Embryonic facial prominence (tissue), 1 donor: ENCODE measurements around the gene AFDN.

ENCODE experiments used
- DNase-seq: peaks from one replicate; pipeline ENCODE4 v3.0.0-alpha.2; 2016; ENCODE audit errors: extremely low spot score

The AFDN gene

DNA sequence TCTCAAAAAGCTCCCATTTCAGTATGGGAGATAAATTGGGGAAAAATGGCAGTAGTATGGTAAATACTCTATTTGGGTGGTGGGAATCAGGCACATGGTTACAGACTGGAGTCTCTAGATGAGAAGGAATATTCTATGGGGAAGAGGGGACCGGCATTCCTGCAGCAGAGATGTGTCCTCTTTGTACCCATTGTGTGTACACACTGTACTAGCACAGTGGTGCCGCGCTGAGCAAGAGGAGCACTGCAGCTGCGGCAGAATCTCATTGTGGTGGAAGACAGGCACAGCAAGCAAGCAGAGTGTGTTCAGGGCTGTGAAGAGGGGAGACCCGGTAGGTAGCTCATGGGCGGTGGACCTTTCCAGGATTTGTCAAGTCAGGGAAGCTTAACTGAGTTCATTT is 13.0 kb downstream of the AFDN start:
- DNase-seq: no peak

DNA sequence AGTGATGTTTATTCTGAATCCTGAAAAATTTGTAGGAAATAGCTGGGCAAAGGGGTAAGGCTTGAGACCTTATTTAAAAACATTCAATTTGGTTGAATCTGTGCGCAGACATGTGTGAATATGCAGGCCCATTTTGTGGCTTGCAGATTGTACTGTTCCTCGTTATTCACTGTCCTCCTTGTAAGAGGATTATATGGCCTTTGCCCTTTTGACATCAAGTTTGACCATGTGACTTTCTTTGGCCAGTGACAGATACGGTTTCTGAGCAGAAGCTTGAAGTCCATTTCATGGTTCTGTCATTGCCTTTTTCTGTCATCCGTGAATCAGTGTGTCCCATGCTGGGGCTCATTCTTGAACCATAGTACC is 13.4 kb downstream of the AFDN start:
- DNase-seq: no peak

- no peak for DNase-seq
These were observed 13.9 kb downstream of the AFDN start for GRCh38 chr6:167840526-167841179.

- no peak for DNase-seq
These were observed 15.3 kb downstream of the AFDN start for GRCh38 chr6:167841981-167842380.

GRCh38 chr6:167842457-167842856 is 15.7 kb downstream of the AFDN start:
- DNase-seq: no peak

DNA sequence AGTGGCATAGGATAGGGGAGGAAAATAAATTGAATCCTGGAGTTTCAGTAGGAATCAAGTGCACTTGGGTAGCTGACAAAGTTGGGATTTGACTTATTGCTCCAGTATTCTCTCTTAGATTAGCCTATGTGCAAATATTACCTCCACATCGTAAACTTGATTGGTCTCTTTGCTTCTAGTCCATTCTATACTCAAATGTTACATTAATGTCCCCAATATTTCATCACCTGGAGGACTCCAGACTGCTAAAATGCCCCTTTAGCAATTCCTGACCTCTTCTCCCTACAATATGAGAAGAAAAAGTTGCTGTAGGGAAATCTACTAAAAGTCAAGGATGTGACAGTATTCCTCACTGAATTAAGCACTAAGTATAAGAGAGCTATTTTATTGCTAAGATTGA is 16.3 kb downstream of the AFDN start:
- no peak for DNase-seq

- no peak for DNase-seq
These were observed 19.1 kb downstream of the AFDN start for GRCh38 chr6:167845856-167846255.

DNA sequence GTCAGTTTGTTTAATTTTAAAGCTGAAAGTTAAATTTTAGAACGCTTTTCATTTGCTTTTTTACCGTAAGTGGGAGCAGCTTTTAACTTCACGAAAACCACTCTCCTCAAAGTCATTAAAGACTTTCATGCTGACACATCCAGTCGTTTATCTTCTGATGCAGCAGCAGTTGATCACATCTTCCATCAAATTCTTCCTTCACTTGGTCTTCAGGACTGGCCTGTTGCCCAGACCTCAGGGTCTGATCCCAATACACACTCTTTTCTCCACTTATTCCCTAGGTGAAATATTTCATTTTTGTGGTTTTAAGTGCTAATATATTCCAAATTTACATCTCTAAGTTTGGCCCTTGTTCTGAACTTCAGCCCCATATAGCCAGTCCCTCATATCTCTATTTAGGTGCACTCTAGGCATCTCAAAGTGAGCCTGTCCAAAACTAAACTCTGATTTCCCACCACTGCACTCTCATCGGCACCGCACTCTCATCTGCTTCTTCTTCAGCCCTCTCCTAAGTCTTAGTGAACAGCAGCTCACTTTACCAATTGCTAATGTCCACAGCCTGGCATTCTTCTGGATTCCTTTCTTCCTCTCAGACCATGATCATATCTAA is 20.4 kb downstream of the AFDN start:
- DNase-seq: no peak

GRCh38 chr6:167847936-167848335 is 21.2 kb downstream of the AFDN start:
- DNase-seq: no peak

DNA sequence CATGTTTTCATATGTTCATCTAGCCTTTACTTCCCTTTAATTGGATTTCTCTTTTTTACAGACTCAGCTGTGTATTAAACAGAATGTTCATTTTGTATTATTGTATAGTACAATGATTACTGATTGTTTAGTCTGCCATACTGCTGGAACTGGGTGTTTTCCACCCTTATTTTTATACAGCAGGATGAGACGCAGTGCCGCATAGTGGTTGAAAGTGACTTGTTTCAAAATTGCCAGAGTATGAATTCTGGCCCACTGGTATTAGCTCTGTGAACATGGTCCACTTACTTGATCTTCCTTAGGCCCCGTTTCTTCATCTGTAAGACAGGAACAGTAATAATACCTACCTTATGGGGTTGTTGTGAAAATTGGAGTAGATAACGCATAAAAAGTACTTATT is 22.1 kb downstream of the AFDN start:
- no peak for DNase-seq

- DNase-seq: no peak
These were observed 23.2 kb downstream of the AFDN start for GRCh38 chr6:167849846-167850459.

- no peak for DNase-seq
These were observed 24.1 kb downstream of the AFDN start for GRCh38 chr6:167850782-167851181.

DNA sequence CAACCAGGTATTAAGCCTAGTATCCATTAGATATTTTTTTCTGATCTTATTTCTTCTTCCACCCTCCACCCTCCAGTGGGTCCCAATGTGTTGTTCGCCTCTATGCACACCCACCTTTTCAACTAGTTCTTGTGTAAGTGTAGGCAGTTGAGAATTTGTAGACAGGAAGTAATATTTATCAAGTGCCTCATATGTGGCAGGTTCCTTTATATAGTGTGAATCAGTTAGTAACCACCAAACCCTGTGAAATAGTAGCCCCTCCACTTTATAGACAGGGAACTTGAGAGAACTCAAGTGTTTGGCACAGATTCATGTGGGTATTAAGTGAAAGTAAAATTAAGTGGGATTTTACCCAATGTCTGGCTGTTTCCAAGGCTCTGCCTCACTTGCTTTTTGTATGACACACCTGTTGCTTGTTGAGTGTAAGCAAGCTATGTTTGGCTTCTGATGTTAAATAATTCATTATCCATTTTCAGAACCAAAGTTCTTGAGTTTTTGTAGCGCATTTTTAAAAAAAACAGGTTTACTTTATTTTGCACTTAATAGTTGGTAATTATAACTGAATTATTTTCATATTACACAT is 24.8 kb downstream of the AFDN start:
- no peak for DNase-seq

- DNase-seq: no peak
These were observed 29.2 kb downstream of the AFDN start for GRCh38 chr6:167855825-167856425.

GRCh38 chr6:167856474-167856873 is 29.8 kb downstream of the AFDN start:
- no peak for DNase-seq

DNA sequence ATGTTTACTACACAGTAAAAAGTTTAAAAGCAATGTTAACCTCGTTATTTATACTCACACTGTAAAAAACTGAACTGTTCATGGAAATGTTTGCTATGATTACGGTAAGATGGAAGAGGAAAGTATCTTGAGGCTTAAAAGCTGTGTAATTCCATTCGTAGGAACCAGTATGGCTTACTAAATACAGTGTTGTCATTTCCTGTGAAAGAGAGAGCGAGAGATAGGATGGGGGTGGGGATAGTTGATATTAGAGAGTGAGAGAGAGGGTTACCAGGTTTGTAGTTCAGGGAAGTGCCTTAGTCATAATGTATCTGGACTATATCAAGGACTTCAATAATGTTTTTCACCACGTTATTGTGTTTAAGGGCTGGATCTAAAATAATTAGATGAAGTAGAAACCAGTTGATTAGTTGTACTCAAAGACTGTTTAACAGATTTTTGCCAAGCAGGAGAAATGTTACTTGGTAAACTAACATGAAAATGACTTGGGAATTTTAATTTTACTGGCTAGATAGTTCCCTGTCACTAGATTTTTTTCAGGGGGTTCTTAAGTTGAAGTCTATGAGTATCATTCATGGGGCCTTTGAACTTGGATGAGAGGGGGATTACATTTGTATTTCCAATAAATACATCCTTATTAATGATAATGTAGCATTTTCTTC is 30.4 kb downstream of the AFDN start:
- no peak for DNase-seq

GRCh38 chr6:167858086-167858591 is 31.4 kb downstream of the AFDN start:
- DNase-seq: no peak

DNA sequence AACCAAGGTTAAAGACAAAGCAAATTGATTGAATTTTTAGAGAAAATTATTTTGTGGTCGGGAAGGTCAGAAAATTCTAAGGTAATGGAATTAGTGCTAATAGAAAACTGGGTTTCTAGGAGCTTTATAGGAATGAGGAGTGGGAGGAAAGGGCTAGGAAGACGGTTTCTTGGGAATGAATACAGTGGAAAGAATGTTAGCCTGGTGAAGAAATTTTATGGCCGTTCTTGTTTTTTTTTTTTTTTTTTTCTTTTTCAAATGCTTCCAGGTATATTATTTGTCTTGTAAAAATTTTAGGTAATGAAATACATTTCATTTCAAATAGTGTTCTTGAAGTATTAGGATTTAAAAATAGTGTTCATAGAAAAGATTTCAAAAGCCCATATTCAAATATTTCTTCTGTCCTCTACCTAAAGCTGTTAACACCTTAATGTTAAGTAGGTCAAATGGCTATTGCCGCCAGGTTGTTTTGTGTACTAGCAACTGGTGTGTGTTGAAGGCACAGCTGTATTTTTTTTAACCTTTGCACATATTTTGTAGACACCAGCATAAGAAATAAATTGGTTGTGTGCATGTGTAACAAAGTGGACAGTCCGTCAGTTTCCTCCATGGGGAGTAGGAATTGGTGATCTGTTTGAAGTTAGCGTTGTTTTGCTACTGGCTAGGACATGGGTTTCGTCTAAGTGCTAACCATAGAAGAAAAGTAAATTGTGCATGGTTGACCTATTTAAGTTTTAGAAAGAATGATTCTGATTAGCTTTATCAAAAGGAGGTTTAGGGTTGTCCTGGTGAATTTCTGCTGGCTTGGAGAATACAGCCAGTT is 32.3 kb downstream of the AFDN start:
- DNase-seq: no peak

DNA sequence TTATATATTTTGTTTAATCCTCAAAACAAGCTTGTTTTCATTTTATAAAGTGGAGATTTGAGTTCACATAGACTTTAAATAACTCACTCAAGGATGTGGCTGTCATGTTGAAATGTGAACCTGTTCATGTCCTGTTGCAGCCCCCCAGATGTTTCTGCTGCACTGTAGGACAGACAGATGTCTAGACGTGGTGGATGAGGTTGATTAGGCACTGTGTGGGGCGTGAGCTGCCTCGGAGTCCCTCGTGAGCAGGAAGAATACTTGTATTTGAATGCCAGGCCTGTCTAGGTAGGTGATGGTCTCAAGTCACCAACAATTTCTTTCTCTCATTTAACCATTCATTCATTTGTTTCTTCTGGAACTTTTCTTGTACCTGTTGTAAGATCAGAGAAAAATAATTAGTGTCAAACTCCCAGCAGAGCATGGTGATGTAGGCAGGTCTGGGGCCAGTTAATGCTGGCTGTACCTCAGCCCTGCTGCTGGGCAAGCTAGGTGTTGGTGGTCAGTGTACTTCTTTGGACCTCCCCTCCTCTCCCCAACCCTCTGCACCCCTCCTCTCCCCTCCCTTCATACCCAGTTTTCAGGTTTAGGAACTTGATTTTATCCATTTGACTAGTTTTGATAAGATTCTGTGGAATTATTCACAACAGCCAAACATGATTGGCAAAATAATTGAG is 34.0 kb downstream of the AFDN start:
- no peak for DNase-seq

- no peak for DNase-seq
These were observed 34.7 kb downstream of the AFDN start for GRCh38 chr6:167861424-167861823.

- no peak for DNase-seq
These were observed 37.2 kb downstream of the AFDN start for GRCh38 chr6:167863897-167864296.
